ENCODE measurements around the gene COL1A1.

DNA sequence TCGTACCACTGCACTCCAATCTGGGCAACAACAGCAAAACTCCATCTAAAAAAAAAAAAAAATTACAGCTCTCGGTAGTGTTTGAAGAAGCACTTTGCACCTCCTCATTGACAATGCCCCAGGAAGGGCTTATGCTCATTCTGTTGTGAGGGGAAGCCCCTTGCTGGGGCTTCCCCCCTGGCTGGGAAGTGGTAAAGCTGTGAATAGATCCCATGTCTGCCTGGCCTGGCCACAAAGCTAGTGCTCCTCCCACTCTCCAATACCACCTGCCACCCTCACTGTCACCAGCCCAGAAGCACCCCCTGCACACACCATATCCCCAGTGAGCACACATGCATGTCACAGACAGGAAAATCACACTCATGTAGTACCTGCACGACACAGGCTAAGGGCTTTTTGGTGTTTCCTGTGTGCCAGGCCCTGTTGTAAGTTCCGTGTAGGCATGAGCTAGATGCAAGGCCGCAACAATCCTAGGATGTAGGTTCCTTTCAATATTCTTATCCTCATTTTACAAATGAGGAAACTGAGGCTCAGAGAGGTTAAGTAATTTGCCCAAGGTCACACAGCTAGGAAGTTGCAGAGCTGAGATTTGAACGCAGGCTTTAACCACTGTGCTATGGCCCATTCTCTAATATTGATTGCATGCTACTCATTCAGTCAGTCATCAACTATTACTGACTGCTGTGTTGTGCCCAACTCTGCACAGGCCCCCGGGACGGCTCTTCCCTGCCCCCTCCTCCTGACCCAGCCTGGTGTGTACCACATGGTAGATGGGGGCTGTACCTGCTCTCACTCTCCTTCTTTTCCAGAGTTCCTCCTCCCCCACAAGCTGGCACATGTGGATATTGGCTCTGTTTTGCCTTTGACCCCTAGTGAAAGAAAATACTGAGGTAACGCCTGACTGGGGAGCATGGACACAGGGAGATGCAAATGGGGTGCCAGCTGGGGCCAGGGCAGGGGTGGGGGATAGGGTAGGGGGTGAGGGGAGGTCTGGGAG, 11.9 kb upstream of the COL1A1 start:
- no peak for TF ChIP-seq TAF1 (IDR thresholded peaks at IDR 0.05; ENCODE audit: borderline replicate concordance, insufficient read depth, low read length)
- no peak for TF ChIP-seq POLR2AphosphoS5 (IDR thresholded peaks at IDR 0.05; ENCODE audit: low read depth, low read length)
- no peak for TF ChIP-seq SIN3A (IDR thresholded peaks at IDR 0.05; ENCODE audit: borderline replicate concordance, insufficient read depth, low read length)
- TF ChIP-seq FOXP2 (optimal IDR thresholded peaks at IDR 0.05; ENCODE audit: borderline replicate concordance, extremely low read depth, extremely low read length, insufficient read depth): no peak
- TF ChIP-seq REST (IDR thresholded peaks at IDR 0.05; ENCODE audit: insufficient read depth in 1 of 2, low read depth in 2 of 2, low read length in 2 of 2): no peak

All from PFSK-1 (cell line).